NCI-H1048 (cell line): ENCODE results near the gene EIF3F.

Experiments used
- DNase-seq: peaks from one replicate; lab custom pipeline; 2025; lab: John Stamatoyannopoulos, UW

Gene EIF3F, protein sequence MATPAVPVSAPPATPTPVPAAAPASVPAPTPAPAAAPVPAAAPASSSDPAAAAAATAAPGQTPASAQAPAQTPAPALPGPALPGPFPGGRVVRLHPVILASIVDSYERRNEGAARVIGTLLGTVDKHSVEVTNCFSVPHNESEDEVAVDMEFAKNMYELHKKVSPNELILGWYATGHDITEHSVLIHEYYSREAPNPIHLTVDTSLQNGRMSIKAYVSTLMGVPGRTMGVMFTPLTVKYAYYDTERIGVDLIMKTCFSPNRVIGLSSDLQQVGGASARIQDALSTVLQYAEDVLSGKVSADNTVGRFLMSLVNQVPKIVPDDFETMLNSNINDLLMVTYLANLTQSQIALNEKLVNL

DNA sequence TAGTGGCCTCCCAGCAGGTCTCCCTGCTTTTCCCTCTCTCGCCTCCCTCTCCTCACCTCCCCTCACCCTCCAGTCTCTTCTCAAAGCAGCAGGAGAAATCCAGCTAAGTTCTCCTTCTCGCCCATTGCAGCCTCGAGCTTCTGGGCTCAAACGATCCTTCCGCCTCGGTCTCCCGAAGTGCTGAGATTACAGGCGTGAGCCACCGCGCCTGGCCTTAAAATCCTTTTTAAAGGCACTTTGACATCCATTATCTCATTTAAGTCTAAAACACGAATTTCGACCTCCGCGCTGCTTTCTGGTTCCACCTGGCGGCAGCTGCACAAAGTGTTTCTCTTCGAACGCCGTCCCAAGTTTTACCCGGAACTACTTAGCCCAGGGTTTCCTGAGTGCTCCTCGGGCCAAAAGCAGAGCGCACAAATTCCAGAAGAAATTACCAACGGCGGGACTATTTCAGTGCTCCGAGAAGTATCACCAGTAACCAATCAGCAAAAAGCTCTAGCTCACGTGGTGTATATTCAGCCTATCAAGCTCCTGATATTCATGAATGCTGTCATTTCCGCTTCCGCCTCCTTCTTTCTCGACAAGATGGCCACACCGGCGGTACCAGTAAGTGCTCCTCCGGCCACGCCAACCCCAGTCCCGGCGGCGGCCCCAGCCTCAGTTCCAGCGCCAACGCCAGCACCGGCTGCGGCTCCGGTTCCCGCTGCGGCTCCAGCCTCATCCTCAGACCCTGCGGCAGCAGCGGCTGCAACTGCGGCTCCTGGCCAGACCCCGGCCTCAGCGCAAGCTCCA lies at the start of gene EIF3F:
Gene EIF3F (plus strand): TSS at position 570 of the 792 bp plus-strand sequence. CDS start 16 bp downstream, at position 586.
- DNase-seq: peak; percentile 97

DNA sequence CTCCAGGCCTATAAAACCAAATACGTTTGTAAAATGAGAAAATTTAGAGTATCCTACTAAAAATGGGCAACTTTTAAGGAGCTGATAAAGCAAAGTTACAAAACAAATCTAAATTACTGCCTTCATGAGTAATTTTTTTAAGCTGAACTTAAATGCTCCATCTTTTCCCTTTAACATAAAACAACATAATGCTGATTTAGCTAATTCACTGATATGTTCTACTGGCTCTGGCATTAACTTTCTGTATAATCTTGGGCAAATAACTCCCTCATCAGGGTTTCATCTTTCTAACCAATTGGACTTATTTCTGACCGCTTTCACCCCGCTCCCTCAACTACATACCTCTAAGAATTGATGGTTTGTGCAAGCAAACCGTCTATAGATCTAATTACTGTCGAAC lies 46.0 kb upstream of the EIF3F start:
- DNase-seq: no peak

DNA sequence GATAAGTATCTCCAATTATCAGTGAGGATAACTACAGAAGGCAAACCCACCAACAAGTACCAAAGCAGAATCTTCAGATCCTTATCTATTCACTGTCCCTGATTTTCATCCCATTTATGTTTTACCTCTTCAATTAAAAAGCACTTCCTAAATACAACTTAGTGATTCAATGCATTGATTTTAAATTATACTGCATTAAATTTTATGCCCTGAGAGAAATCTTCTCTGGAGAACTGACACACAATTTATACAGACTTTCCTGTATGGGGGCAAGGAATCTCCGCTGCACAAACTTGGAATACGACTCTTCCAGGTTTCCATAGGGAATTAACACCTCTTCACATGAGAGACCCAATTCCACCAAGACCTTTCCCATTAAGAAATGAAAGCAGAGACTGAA lies 45.5 kb upstream of the EIF3F start, which contains the start of gene OR10A3:
Gene OR10A3 (minus strand): TSS at position 101 of the 400 bp plus-strand sequence. CDS start 2,188 bp downstream, outside the sequence.
- no peak for DNase-seq

DNA sequence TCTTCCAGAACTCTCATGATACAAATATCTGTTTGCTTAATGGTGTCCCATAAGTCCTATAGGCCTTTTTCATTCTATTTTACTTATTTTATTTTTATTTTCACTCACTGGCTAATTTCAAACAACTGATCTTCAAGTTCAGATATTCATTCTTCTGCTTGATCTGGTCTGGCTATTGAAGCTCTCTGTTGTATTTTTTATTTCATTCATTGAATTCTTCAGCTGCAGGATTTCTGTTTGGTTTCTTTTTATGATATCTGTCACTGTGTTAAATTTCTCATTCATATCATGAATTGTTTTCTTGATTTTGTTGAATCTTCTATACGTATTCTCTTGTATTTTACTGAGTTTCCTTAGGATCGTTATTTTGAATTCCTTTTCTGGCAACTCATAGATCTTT lies 43.0 kb upstream of the EIF3F start:
- no peak for DNase-seq

DNA sequence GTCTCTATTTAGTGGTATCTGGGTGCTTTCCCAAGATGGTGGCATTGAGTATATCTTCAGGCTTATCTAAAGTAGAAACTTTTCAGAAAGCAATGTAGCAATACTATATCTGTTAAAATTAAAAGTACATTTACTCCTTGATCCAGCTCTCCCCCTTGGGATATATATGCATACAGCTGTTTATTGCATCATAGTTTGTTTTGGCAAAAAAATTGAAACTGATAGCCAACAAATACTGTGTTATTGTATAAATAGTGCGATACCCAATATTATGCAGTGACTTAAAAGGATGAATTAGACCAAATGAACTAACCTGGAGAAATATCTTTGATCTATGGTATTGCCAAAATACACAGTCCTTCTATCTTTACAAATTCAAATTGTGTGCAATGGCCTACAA lies 37.2 kb upstream of the EIF3F start:
- DNase-seq: no peak

DNA sequence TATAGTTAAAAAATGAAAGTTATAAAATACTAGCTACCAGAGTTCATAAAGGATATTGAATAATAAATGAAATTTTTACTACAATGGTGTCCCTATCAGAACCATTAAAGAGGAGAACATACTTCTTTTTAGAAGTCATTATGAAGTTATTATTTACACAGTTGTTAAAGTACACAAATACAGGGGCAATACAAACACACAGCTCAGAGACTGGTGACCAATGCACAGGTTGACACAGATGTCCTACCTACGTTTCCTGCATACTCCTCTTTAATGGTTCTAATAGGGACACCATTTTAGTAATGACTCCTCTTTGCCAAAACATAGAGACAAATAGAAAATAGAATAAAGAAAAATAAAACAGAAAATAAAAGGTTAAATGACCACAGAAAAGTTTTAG lies 31.9 kb upstream of the EIF3F start:
- DNase-seq: no peak

DNA sequence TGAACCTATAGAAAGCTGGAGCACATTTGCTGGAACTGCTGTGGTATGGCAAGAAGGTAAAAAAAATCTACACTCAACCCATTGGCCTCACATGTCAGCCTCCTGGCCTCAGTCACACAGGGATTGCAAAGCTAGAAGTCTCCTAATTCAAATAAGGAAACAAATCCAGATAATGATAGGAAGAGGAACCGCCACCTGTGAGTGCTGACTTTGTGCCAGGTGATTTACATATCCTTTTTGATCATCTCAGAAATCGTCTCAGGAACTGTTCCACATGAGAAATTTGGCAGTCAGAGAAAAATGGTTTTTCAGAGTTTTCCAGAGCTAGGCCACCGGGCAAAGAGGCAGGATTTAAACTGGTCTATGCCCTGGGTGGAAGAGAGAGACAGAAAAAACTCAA lies 22.9 kb upstream of the EIF3F start:
- DNase-seq: no peak

DNA sequence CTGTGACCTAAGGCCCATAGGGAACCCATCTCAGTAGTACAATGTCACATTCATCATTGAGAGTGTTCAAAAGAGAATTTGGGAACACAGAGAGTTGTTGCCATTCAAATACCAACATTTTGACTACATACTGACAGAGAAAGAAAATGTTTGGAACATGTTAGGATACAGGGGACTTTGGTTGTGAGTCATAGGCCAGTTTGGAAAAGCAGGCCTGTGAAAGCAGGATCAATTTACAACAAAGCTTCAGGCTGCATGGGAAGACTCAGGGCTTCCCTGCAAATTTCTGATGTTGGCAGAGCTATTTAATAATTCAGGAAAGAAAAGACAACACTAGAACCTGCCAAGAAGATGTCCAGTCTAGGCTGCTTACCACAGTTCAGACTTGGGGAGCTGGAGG lies 22.3 kb upstream of the EIF3F start:
- no peak for DNase-seq

DNA sequence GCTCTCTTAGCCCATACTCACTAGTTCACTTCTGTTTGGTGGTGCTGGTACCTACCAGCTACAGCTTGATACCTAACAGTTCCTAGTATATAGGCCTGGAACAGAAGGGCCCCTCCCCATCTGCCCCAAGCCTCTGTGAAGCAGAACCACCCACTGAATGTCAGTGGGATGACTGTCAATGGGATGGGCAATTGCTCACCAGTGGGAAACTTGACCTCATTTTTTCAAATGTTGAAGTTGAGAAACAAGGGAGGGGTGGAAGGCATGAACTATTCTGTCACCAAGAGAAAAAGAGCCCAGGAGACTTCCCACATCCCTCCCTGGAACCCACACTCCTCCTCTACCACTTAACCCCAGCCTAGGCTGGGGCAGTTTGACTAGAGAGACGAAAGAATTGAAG lies 21.8 kb upstream of the EIF3F start, which contains the start of gene NLRP10:
Gene NLRP10 (minus strand): TSS at position 62 of the 400 bp plus-strand sequence. CDS start 1,952 bp downstream, outside the sequence.
- no peak for DNase-seq

DNA sequence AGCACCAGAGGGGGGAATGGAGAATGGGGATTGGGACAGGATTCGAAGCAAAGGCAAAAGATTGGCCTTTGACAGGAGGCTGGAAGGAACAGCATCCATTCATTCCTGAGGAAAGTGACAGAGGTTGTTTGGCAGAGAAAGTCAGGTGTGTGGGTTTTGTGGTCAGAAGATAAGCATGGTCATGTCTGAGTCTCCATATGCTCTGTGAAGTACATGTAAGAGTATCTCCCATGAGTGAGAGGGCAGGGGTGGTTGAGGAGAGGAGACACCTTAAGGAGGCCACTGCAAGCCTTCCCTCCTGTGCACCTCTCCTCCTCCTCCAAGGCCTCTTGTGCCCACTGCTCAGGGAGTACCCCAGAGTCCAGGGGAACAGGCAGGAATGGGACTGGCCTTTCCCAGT lies 20.0 kb upstream of the EIF3F start:
- no peak for DNase-seq

DNA sequence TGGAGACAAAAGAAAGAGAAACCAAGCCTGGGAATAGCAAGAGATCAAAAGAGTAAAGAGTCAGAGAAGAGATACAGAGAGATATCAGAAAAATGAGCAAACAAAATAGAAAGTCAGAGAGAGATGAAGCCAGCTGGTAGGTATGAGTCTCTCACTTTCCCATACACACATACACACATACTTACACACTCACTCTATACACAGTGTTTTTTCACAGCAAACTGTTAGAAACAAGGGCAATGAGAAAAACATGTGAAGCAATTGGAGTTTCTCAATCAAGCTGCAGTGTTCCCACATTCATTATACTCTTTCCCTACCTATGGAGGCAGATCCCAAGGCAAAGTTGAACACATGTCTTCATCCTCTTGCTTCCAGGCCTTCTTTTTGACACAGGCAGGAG lies 19.3 kb upstream of the EIF3F start:
- DNase-seq: no peak

DNA sequence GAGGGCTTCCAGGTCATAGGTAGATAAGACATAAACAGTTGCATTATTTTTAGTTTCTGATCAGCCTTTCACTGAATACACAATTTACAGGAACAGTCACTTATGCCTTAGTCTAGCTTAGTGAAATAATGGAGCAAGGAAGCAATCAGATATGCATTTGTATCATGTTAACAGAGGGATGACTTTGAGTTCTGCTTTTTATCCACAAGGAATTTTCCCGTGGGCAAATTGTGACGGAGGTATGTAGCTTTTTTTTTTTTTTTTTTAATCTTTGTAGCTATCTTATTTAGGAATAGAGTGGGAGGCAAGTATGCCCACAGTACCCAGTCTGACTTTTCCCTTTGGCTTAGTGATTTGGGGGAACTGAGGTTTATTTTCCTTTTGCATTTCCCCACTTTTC lies 18.5 kb upstream of the EIF3F start:
- no peak for DNase-seq

DNA sequence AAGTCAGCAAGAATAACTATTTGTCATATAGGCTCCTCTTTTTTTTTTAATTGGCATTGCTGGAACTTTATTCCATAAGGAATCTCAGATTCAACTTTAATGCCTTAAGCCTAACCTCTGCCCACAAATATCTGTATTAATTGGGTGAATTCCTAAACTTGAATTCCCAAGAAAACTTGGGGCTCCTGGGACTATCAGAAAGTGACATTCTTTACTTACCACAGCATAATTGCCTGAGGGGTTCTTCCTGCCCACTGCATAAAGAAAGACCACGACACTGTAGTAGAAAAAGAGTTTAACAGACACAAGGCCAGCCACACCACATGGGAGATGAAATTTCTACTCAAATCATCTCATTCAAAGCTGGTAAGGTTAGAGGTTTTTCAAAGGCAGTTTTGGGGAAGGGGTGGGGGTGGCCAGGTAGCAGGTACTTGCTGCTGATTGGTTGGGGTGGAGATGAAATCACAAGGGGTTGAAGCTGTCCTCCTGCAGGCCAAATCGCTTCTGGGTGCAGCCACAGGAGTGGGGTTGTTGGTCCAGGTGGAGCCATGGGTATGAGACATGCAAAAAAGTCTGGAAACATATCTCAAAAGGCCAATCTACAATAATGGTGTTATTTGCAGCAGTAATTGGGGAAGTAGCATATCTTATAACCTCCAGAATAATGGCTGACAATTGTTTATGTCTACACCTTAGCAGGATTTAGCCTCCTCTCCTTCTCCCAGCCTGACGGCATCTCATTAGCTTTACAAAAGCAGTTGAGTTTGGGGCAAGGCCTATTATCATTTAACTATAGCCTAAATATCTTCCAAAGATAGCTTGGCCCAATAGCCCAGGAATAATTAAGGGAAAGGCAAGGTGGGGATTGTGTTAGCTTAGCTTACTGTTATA lies 17.1 kb upstream of the EIF3F start:
- DNase-seq: no peak

DNA sequence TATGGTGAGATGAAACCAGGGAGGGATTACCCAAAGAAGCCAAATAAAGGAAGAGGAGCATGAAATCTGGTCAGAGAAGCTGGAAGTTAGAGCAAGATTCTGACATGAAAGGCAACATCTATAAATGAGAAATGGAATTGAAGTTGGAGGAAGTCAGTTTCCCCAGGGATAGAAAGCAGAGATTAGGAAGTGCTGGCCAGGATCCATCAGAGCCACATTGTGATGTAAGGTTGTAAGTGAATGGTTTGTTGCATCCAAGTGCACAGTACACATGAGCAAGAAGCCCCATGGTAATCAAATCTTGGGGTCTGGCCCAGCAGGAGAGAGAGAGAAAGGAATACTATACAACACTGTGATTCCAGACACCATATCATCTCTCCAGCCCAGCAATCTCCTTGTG lies 15.3 kb upstream of the EIF3F start:
- no peak for DNase-seq

DNA sequence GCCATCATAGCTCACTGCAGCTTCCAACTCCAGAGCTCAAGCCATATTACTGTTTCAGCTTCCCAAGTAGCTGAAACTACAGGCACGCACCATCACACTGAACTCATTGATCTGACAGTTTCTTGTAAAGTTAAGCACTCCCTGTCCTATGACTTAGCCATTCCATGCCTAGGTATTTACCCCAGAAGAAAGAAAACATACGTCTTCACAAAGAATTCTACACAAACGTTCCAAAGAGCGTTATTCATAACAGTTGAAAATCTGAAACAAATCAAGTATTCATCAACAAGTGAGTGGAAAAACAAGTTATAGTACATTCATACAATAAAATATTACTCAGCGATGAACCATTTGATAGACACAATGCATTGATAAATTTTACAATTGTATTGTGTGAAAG lies 14.1 kb upstream of the EIF3F start:
- no peak for DNase-seq

DNA sequence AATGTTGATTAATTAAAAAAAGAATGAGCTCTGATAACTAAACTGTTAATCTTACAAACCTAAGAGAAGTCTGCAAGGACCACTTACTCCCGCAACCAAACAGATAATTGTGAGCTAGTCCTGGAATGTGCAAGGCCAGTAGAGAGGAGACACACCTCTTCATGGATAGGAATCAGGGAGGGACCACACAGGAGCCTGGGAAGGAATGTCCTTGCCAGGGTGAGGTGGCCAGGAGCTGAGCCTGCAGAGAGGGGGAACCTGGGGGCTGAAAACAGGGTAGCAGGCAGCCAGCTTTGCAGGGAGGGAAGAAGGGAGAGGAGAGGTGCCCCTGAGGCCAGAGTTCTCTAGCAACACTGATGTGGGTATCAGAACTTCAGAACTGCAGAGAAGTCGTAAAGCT lies 12.5 kb upstream of the EIF3F start:
- no peak for DNase-seq

DNA sequence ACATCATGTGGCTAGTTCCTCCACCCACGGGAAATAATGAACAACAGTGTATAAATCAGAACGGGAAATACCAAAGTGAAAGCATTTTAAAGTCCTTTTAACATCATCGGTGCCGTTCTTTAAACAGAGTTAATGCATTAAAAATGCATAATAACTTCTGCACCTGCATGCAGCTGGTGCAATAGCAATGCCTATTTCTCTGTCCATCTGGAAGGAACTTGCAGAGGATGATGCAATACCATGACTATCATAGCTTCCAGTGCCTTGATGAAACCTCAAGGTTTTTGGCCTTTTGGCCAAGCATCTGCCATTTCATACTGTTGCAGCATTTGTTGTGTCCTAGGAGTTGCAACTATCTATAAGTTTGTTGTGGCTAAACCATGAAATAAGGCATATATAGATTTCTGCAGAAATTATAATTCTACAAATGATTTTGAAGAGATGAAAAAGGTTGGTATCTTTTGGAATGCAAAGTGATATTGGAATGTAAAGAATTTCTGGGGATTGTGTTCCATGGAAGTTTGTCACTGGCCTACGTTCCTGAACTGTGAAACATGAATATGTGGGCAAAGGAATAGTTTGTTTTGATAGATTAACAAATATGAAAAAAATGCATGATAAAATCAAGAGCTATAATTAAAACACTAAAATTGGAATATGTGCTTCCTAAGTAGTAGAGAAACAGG lies 9.8 kb upstream of the EIF3F start:
- DNase-seq: no peak

DNA sequence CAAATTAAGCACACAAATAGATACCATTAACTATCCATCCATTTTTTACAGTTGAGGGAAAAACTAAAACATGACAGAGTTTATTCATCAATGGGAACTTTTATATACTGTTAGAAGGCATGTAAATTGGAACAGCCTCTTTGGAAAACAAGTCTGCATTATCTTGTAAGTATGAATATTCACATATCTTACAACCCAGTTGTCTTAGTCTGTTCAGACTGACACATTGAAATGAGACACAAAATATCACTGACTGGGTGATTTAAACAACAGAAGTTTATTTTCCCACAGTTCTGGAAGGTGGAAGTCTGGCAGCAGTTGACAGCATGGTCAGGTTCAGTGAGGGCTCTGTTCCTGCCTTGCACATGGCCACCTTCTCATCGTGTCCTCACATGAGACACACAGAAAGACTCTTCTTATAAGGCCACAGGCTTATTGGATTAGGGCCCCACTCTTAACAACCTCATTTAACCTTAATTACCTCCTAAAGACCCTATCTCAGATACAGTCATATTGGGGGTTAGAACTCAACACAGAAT lies 5.4 kb upstream of the EIF3F start:
- no peak for DNase-seq

DNA sequence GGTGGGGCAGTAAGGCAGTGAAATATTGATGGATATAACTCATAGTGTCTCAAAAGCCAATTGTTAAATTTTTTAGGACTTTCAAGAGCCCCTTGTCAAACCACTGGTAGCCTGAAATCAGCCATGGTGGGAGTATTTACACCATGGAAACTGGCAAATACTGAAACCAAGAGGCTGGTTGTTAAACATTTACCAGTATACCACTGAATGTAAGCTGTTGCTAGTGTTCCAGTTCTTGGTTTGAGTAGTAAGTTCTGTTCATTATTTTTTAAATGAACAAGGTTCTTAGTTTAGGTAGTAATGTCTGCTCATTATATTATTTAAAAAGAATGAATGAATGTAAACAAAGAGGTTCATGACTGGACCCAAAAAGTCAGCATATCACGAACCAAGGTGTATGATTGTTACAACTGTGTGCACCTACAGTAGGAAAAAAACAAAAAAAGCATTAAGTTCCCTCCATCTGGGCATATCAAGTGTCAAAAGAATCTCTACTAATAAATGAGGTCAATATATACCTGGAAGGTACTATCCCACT lies 4.5 kb upstream of the EIF3F start:
- DNase-seq: no peak

DNA sequence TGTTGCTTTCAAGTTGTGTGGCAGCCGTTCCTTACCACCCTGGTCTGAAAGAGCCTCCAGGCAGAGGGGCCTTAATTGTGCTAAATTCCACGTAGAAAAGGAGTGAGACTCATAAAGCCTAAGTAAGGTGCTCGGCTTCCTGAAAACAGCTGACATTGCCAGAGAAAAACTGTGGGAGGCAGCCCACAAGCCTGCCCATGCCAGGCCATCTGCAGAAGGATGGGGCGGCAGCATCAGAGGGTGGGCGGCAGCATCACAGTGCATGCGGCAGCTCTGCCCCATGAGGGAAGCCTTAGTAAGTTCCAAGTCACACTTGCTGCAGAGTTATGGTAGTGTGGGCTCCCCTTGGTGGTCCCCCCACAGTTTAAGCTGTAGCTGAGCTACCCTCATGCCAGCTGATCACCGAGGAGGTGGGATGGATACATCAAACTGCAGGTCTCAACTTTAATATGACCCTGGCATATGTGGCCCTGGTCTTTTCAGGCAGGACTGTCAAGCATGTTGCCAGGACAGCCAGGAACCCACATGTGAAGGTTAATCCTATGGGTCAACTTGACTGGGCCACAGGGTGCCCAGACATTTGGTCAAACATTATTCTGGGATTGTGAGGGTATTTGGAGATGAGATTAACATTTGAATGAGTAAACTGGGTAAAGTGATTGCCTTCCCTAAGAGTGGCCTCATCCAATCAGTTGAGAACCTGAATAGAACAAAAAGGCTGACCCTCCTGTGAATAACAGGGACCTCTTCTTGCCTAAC lies 3.1 kb upstream of the EIF3F start:
- no peak for DNase-seq
